NCI-H146 treated with DMSO at 0.1 percent for 48 hours (cell line): Measurements from ENCODE around the gene ABHD6.
"Not testable (repeated sequence)": the region's sequence is repeated elsewhere in the genome, so short reads cannot be mapped to it uniquely, and the experiment has no call there.

ENCODE experiments used
- DNase-seq: peaks from one replicate; lab custom pipeline; 2025; ENCODE audit not compliant: unreplicated experiment; lab: John Stamatoyannopoulos, UW

ABHD6 gene

GRCh38 chr3:58241306-58242044, 3.9 kb downstream of the ABHD6 start:
- DNase-seq = no peak

- no peak for DNase-seq
Measured at GRCh38 chr3:58242340-58242739, 4.7 kb downstream of the ABHD6 start.

GRCh38 chr3:58242860-58243259, 5.3 kb downstream of the ABHD6 start:
- not testable (repeated sequence) for DNase-seq

- DNase-seq = no peak
Measured at GRCh38 chr3:58243976-58244585, 6.5 kb downstream of the ABHD6 start.

- no peak for DNase-seq
Measured at GRCh38 chr3:58246148-58247047, 8.8 kb downstream of the ABHD6 start.

- no peak for DNase-seq
Measured at GRCh38 chr3:58249358-58250092, 11.9 kb downstream of the ABHD6 start.

- no peak for DNase-seq
Measured at GRCh38 chr3:58250093-58250707, 12.6 kb downstream of the ABHD6 start.

- no peak for DNase-seq
Measured at GRCh38 chr3:58251631-58252035, 14.0 kb downstream of the ABHD6 start.

- DNase-seq = no peak
Measured at GRCh38 chr3:58254144-58254543, 16.6 kb downstream of the ABHD6 start.

GRCh38 chr3:58256061-58256460, 18.5 kb downstream of the ABHD6 start:
- no peak for DNase-seq

- no peak for DNase-seq
Measured at GRCh38 chr3:58256511-58256910, 18.9 kb downstream of the ABHD6 start.

- DNase-seq = no peak
Measured at GRCh38 chr3:58258392-58259055, 20.9 kb downstream of the ABHD6 start.

- DNase-seq = no peak
Measured at GRCh38 chr3:58260261-58260731, 22.7 kb downstream of the ABHD6 start.

- no peak for DNase-seq
Measured at GRCh38 chr3:58260733-58261132, 23.1 kb downstream of the ABHD6 start.

GRCh38 chr3:58261954-58262666, 24.5 kb downstream of the ABHD6 start:
- no peak for DNase-seq

GRCh38 chr3:58266577-58266976, 29.0 kb downstream of the ABHD6 start:
- no peak for DNase-seq

- DNase-seq = not testable (repeated sequence)
Measured at GRCh38 chr3:58267543-58267942, 30.0 kb downstream of the ABHD6 start.

- DNase-seq = no peak
Measured at GRCh38 chr3:58269356-58269755, 31.8 kb downstream of the ABHD6 start.

- DNase-seq = no peak
Measured at GRCh38 chr3:58270485-58270884, 32.9 kb downstream of the ABHD6 start.
